Measurements from ENCODE around the gene PML.

The PML gene

GRCh38 chr15:74028646-74029045 is 34.1 kb downstream of the PML start:
- Histone ChIP-seq H3K4me1 (ENCODE audit: control extremely low read depth in 1 of 4, control insufficient read depth in 4 of 4, insufficient read depth in 4 of 4, low read length in 3 of 4) (peaks cover 0 to 12% (median 10%) of the 10 kb centered on the region in 4 experiments), H3K27ac (ENCODE audit: insufficient read depth in 1 of 2, low read depth in 1 of 2, low read length in 2 of 2, poor library complexity in 1 of 2, severe bottlenecking in 2 of 2) (no peak overlapping the region), H3K4me3 (ENCODE audit: control insufficient read depth in 1 of 7, extremely low read depth in 1 of 7, insufficient read depth in 4 of 7, low read depth in 2 of 7, low read length in 6 of 7) (no peak overlapping the region), H3K36me3 (ENCODE audit: control insufficient read depth in 4 of 4, insufficient read depth in 4 of 4, low read length in 3 of 4) (peaks cover 20 to 87% (median 60%) of the 10 kb centered on the region in 4 experiments), H3K27me3 (replicated peaks in 2 of 5; ENCODE audit: control insufficient read depth in 4 of 5, insufficient read depth in 5 of 5, low read length in 4 of 5) (no peaks in the 10 kb centered on the region), H3K9me3 (ENCODE audit: control extremely low read depth in 1 of 5, control insufficient read depth in 4 of 5, insufficient read depth in 2 of 5, low read depth in 1 of 5, low read length in 4 of 5) (no peaks in the 10 kb centered on the region)
- ChIA-PET CTCF (interaction anchor here (1.1 to 2.2 kb wide), 5 partner anchors 9 to 55 kb away, joined by 3 to 10 read pairs (median 4); no protein-coding TSS in a partner anchor), POLR2A (no interaction called here)
- no peak for DNase-seq
- WGBS (ENCODE audit: insufficient coverage): 83% methylated on average over 1 of the region's 3 CpGs

GRCh38 chr15:74032046-74032445 is 37.5 kb downstream of the PML start:
- ChIA-PET CTCF (interaction anchor here (0.7 to 2.0 kb wide), 8 partner anchors 9 to 59 kb away, joined by 3 to 6 read pairs (median 4); no protein-coding TSS in a partner anchor), POLR2A (no interaction called here)
- Histone ChIP-seq H3K4me3 (ENCODE audit: control insufficient read depth in 1 of 7, extremely low read depth in 1 of 7, insufficient read depth in 4 of 7, low read depth in 2 of 7, low read length in 6 of 7) (no peak overlapping the region), H3K27me3 (replicated peaks in 2 of 5; ENCODE audit: control insufficient read depth in 4 of 5, insufficient read depth in 5 of 5, low read length in 4 of 5) (no peaks in the 10 kb centered on the region), H3K27ac (ENCODE audit: insufficient read depth in 1 of 2, low read depth in 1 of 2, low read length in 2 of 2, poor library complexity in 1 of 2, severe bottlenecking in 2 of 2) (no peak overlapping the region), H3K4me1 (ENCODE audit: control extremely low read depth in 1 of 4, control insufficient read depth in 4 of 4, insufficient read depth in 4 of 4, low read length in 3 of 4) (peaks cover 0 to 15% (median 11%) of the 10 kb centered on the region in 4 experiments), H3K9me3 (ENCODE audit: control extremely low read depth in 1 of 5, control insufficient read depth in 4 of 5, insufficient read depth in 2 of 5, low read depth in 1 of 5, low read length in 4 of 5) (no peaks in the 10 kb centered on the region), H3K36me3 (ENCODE audit: control insufficient read depth in 4 of 4, insufficient read depth in 4 of 4, low read length in 3 of 4) (peaks cover 10 to 88% (median 62%) of the 10 kb centered on the region in 4 experiments)
- 95% methylated on average over 6 of the region's 6 CpGs for WGBS (ENCODE audit: insufficient coverage)
- DNase-seq: no peak

- H3K27me3 ChIP-seq (replicated peaks in 2 of 5; ENCODE audit: control insufficient read depth in 4 of 5, insufficient read depth in 5 of 5, low read length in 4 of 5): no peaks in the 10 kb centered on the region
- WGBS (ENCODE audit: insufficient coverage): 74% methylated on average over 6 of the region's 16 CpGs
- H3K27ac ChIP-seq (ENCODE audit: insufficient read depth in 1 of 2, low read depth in 1 of 2, low read length in 2 of 2, poor library complexity in 1 of 2, severe bottlenecking in 2 of 2): peak overlapping the region; percentile 10 to 50
- H3K4me1 ChIP-seq (ENCODE audit: control extremely low read depth in 1 of 4, control insufficient read depth in 4 of 4, insufficient read depth in 4 of 4, low read length in 3 of 4): peaks cover 0 to 23% (median 11%) of the 10 kb centered on the region in 4 experiments
- CTCF ChIA-PET: interaction anchor here (0.7 to 2.0 kb wide), 8 partner anchors 10 to 60 kb away, joined by 3 to 6 read pairs (median 4); no protein-coding TSS in a partner anchor
- H3K9me3 ChIP-seq (ENCODE audit: control extremely low read depth in 1 of 5, control insufficient read depth in 4 of 5, insufficient read depth in 2 of 5, low read depth in 1 of 5, low read length in 4 of 5): no peaks in the 10 kb centered on the region
- POLR2A ChIA-PET: no interaction called here
- peaks cover 6 to 87% (median 60%) of the 10 kb centered on the region in 4 experiments for H3K36me3 ChIP-seq (ENCODE audit: control insufficient read depth in 4 of 4, insufficient read depth in 4 of 4, low read length in 3 of 4)
- no peak overlapping the region for H3K4me3 ChIP-seq (ENCODE audit: control insufficient read depth in 1 of 7, extremely low read depth in 1 of 7, insufficient read depth in 4 of 7, low read depth in 2 of 7, low read length in 6 of 7)
- DNase-seq: peak in 2 of 3 donors; percentile 33 to 46
These were observed 38.4 kb downstream of the PML start for GRCh38 chr15:74032606-74033561.

GRCh38 chr15:74034206-74034755 is 39.8 kb downstream of the PML start:
- H3K9me3 ChIP-seq (ENCODE audit: control extremely low read depth in 1 of 5, control insufficient read depth in 4 of 5, insufficient read depth in 2 of 5, low read depth in 1 of 5, low read length in 4 of 5): no peaks in the 10 kb centered on the region
- CTCF ChIA-PET: interaction anchor here (0.7 to 1.8 kb wide), 5 partner anchors 9 to 83 kb away, joined by 3 to 5 read pairs (median 3); no protein-coding TSS in a partner anchor
- 87% methylated on average over 10 of the region's 10 CpGs for WGBS (ENCODE audit: insufficient coverage)

GRCh38 chr15:74035121-74036017 is 40.9 kb downstream of the PML start:
- CTCF ChIA-PET: interaction anchor here (0.9 to 6.3 kb wide), 10 partner anchors 8 to 84 kb away, joined by 3 to 59 read pairs (median 6); partner anchors contain the start of gene PML
- DNase-seq: no peak
- Histone ChIP-seq H3K27ac (ENCODE audit: insufficient read depth in 1 of 2, low read depth in 1 of 2, low read length in 2 of 2, poor library complexity in 1 of 2, severe bottlenecking in 2 of 2) (no peak overlapping the region), H3K4me3 (ENCODE audit: control insufficient read depth in 1 of 7, extremely low read depth in 1 of 7, insufficient read depth in 4 of 7, low read depth in 2 of 7, low read length in 6 of 7) (no peak overlapping the region), H3K4me1 (ENCODE audit: control extremely low read depth in 1 of 4, control insufficient read depth in 4 of 4, insufficient read depth in 4 of 4, low read length in 3 of 4) (peaks cover 0 to 34% (median 15%) of the 10 kb centered on the region in 4 experiments), H3K9me3 (ENCODE audit: control extremely low read depth in 1 of 5, control insufficient read depth in 4 of 5, insufficient read depth in 2 of 5, low read depth in 1 of 5, low read length in 4 of 5) (no peaks in the 10 kb centered on the region), H3K36me3 (ENCODE audit: control insufficient read depth in 4 of 4, insufficient read depth in 4 of 4, low read length in 3 of 4) (peaks cover 6 to 73% (median 50%) of the 10 kb centered on the region in 4 experiments), H3K27me3 (replicated peaks in 2 of 5; ENCODE audit: control insufficient read depth in 4 of 5, insufficient read depth in 5 of 5, low read length in 4 of 5) (no peaks in the 10 kb centered on the region)
- POLR2A ChIA-PET: no interaction called here
- WGBS (ENCODE audit: insufficient coverage): 97% methylated on average over 21 of the region's 28 CpGs

More at GRCh38 chr15:74034206-74034755, 39.8 kb downstream of the PML start:
- H3K4me3 ChIP-seq (ENCODE audit: control insufficient read depth in 1 of 7, extremely low read depth in 1 of 7, insufficient read depth in 4 of 7, low read depth in 2 of 7, low read length in 6 of 7): no peak overlapping the region
- no peak for DNase-seq
- peaks cover 6 to 79% (median 53%) of the 10 kb centered on the region in 4 experiments for H3K36me3 ChIP-seq (ENCODE audit: control insufficient read depth in 4 of 4, insufficient read depth in 4 of 4, low read length in 3 of 4)
- H3K27me3 ChIP-seq (replicated peaks in 2 of 5; ENCODE audit: control insufficient read depth in 4 of 5, insufficient read depth in 5 of 5, low read length in 4 of 5): no peaks in the 10 kb centered on the region
- POLR2A ChIA-PET: no interaction called here
- peaks cover 0 to 34% (median 15%) of the 10 kb centered on the region in 4 experiments for H3K4me1 ChIP-seq (ENCODE audit: control extremely low read depth in 1 of 4, control insufficient read depth in 4 of 4, insufficient read depth in 4 of 4, low read length in 3 of 4)
- no peak overlapping the region for H3K27ac ChIP-seq (ENCODE audit: insufficient read depth in 1 of 2, low read depth in 1 of 2, low read length in 2 of 2, poor library complexity in 1 of 2, severe bottlenecking in 2 of 2)

GRCh38 chr15:74036271-74037170 is 42.0 kb downstream of the PML start:
- Histone ChIP-seq H3K4me1 (ENCODE audit: control extremely low read depth in 1 of 4, control insufficient read depth in 4 of 4, insufficient read depth in 4 of 4, low read length in 3 of 4) (peaks cover 0 to 34% (median 15%) of the 10 kb centered on the region in 4 experiments), H3K27me3 (replicated peaks in 2 of 5; ENCODE audit: control insufficient read depth in 4 of 5, insufficient read depth in 5 of 5, low read length in 4 of 5) (no peaks in the 10 kb centered on the region), H3K4me3 (ENCODE audit: control insufficient read depth in 1 of 7, extremely low read depth in 1 of 7, insufficient read depth in 4 of 7, low read depth in 2 of 7, low read length in 6 of 7) (no peak overlapping the region), H3K36me3 (ENCODE audit: control insufficient read depth in 4 of 4, insufficient read depth in 4 of 4, low read length in 3 of 4) (peaks cover 6 to 78% (median 52%) of the 10 kb centered on the region in 4 experiments), H3K9me3 (ENCODE audit: control extremely low read depth in 1 of 5, control insufficient read depth in 4 of 5, insufficient read depth in 2 of 5, low read depth in 1 of 5, low read length in 4 of 5) (no peaks in the 10 kb centered on the region), H3K27ac (ENCODE audit: insufficient read depth in 1 of 2, low read depth in 1 of 2, low read length in 2 of 2, poor library complexity in 1 of 2, severe bottlenecking in 2 of 2) (no peak overlapping the region)
- POLR2A ChIA-PET: no interaction called here
- DNase-seq: peak in 1 of 3 donors; percentile 17
- WGBS (ENCODE audit: insufficient coverage): 97% methylated on average over 21 of the region's 21 CpGs
- CTCF ChIA-PET: interaction anchor here (0.6 to 6.3 kb wide), 15 partner anchors 9 to 286 kb away, joined by 3 to 59 read pairs (median 5); partner anchors contain the start of gene PML

Data from common myeloid progenitor, CD34-positive (primary cell).